Gastrocnemius medialis (tissue), 4 donors: ENCODE data around the gene CYTH2. TPM values are rescaled to one million over a fixed set of nuclear protein-coding genes. Genes with fewer than 3 reads are reported as not detected.
"Not testable (repeated sequence)": the region's sequence is repeated elsewhere in the genome, so short reads cannot be mapped to it uniquely, and the experiment has no call there.

Experiments
- ATAC-seq, 2 donors: fragments of 150-250 bp; one replicate each; pipeline ENCODE4 v1.9.1; 2016
- DNase-seq, 2 donors: peaks; one replicate each; pipeline ENCODE4 v3.0.0-alpha.2; 2019
- H3K27ac ChIP-seq, 4 donors: fragments of 200-600 bp; sonication (generic); 1 replicate in 1 of 4; 2 replicates in 3 of 4; pipeline ENCODE4 v1.5.1; 2016 to 2018; ENCODE audit warnings: mild to moderate bottlenecking in 2 of 4, moderate library complexity in 1 of 4
- H3K27me3 ChIP-seq, 3 donors: fragments of 200-600 bp; sonication (generic) in 2 of 3; 1 replicate in 1 of 3; 2 replicates in 2 of 3; pipeline versions ENCODE4 v1.5.1 to v1.6.0; 2016 to 2019; ENCODE audit warnings: mild to moderate bottlenecking in 1 of 3, moderate library complexity in 1 of 3
- H3K36me3 ChIP-seq, 2 donors: fragments of 200-600 bp; sonication (generic) in 1 of 2; one replicate each; pipeline ENCODE4 v1.5.1; 2017 to 2018
- H3K4me1 ChIP-seq, 2 donors: fragments of 200-600 bp; sonication (generic) in 1 of 2; one replicate each; pipeline ENCODE4 v1.5.1; 2016 to 2017; ENCODE audit warnings: mild to moderate bottlenecking in 2 of 2
- H3K4me3 ChIP-seq, 4 donors: fragments of 200-600 bp; sonication (generic) in 3 of 4; 1 replicate in 1 of 4; 2 replicates in 3 of 4; pipeline ENCODE4 v1.5.1; 2016 to 2019; ENCODE audit warnings: mild to moderate bottlenecking in 2 of 4
- H3K9me3 ChIP-seq, 3 donors: fragments of 200-600 bp; sonication (generic) in 2 of 3; 1 replicate in 1 of 3; 2 replicates in 2 of 3; pipeline ENCODE4 v1.5.1; 2016 to 2019
- POLR2A ChIP-seq, 2 donors: fragments of 450-650 bp; IDR thresholded peaks; one replicate each; pipeline ENCODE4 v1.6.1; 2017; ENCODE audit warnings: antibody characterized with exemption in 2 of 2, mild to moderate bottlenecking in 2 of 2, moderate library complexity in 2 of 2
- in situ Hi-C, 4 donors: fragments of 200-750 bp; cut with MboI; loops; one replicate each; pipeline versions ENCODE4 v1.15.0 to v1.8.0; 2017; ENCODE audit warnings: low sequenced_read_pairs in 4 of 4
- intact Hi-C: fragments of 100-400 bp; cut with DNase I; formaldehyde crosslinking; loops from one replicate; pipeline ENCODE4 v1.15.1; 2023; ENCODE audit warnings: low total_unique reads
- total RNA-seq, 4 donors: library from RNA; depleted of rRNA; stranded (reverse); fragments of >200 nt; gene quantifications; one replicate each; pipeline versions ENCODE4 v1.1.0 to v1.2.3, GENCODE V29; 2016
- TF ChIP-seq, protein P1 (sequence below), 5 experiments: fragments of 450-650 bp in 3 of 5; fragments of 200-600 bp in 2 of 5; sonication (generic) in 2 of 5; IDR thresholded peaks in 4 of 5; conservative IDR thresholded peaks in 1 of 5; 1 replicate in 4 of 5; 2 replicates in 1 of 5; pipeline ENCODE4 v1.5.1; 2016 to 2019; ENCODE audit warnings: antibody characterized with exemption in 5 of 5, mild to moderate bottlenecking in 3 of 5, moderate library complexity in 3 of 5

The CYTH2 gene
- total RNA-seq, 4 donors from 2014 or later: 24.3 to 35.2 (median 26.9) TPM

DNA sequence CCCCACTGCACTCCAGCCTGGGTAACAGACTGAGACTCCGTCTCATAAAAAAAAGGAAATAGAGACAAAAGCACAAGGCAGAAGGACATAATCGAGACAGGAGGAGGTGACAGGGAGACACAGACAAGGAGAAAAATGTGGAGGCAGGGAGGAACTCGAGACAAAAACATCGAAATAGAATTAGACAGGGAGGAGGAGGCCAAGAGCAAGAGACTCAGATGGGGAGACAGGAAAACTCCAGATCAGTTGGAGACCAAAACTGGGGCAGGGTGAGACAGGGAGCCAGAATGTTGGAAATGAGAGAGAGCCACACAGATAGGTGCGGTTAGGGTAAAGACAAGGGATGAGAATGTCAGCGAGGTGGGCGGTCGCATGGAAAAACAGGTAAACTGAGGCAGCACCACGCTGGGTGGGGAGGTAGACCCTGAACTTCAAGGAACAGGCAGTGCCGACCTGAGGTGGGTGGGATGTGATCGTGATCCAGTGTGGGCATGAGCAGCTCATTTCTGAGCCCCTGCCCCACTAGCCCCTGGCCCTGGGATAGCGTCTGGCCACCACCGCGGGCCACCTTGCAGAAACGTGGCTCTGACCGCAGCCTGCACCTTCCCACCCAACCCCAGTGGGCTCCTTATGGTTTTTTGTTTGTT is 15.2 kb downstream of the CYTH2 start:
- Histone ChIP-seq H3K27me3 (no peaks in the 10 kb centered on the region), H3K27ac (no peak overlapping the region), H3K36me3 (no peaks in the 10 kb centered on the region), H3K4me1 (peaks cover 24 to 30% of the 10 kb centered on the region in 2 donors), H3K4me3 (no peak overlapping the region), H3K9me3 (no peaks in the 10 kb centered on the region)
- intact Hi-C loops: no loop called here
- in situ Hi-C loops: no loop called here
- TF ChIP-seq, protein P1, sequence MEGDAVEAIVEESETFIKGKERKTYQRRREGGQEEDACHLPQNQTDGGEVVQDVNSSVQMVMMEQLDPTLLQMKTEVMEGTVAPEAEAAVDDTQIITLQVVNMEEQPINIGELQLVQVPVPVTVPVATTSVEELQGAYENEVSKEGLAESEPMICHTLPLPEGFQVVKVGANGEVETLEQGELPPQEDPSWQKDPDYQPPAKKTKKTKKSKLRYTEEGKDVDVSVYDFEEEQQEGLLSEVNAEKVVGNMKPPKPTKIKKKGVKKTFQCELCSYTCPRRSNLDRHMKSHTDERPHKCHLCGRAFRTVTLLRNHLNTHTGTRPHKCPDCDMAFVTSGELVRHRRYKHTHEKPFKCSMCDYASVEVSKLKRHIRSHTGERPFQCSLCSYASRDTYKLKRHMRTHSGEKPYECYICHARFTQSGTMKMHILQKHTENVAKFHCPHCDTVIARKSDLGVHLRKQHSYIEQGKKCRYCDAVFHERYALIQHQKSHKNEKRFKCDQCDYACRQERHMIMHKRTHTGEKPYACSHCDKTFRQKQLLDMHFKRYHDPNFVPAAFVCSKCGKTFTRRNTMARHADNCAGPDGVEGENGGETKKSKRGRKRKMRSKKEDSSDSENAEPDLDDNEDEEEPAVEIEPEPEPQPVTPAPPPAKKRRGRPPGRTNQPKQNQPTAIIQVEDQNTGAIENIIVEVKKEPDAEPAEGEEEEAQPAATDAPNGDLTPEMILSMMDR (IDR thresholded peaks at IDR 0.05 in 4 of 5, conservative IDR thresholded peaks at IDR 0.05 in 1 of 5): no peak
- TF ChIP-seq POLR2A (IDR thresholded peaks at IDR 0.05): no peak
- DNase-seq (no peak), ATAC-seq (no peak)

DNA sequence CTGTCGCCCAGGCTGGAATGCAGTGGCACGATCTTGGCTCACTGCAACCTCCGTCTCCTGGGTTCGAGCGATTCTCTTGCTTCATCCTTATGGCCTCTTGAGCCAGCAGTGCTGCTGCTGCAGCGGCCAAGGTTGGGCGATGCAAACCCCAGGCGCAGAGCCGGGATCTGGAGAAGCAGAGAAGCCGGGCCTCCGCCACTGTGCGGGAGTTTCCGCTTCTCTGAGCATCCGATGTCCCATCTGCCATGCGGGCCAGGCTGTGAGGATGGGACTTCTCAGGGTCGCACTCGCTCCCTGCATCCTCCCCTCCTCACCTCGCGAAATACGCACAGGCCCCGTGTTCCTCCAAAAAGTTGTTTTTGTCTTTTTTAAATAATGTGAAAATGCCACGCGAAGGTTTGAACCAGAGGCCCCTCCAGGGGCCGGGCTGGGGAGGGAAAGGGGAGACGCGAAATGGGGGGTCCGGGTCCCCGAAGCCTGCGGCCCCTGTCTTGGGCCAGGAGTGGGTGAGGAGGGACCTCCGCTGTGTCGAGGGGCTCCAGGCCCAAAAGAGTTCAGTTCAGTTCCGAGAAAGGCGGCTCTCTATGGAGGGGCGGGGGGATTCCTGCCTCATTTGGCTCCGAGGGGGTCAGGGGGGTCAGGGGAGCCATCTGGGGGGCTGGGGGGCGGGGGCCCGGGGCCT is 15.9 kb downstream of the CYTH2 start:
- TF ChIP-seq, protein P1 (IDR thresholded peaks at IDR 0.05 in 4 of 5, conservative IDR thresholded peaks at IDR 0.05 in 1 of 5): no peak
- TF ChIP-seq POLR2A (IDR thresholded peaks at IDR 0.05): no peak
- no peak for ATAC-seq

DNA sequence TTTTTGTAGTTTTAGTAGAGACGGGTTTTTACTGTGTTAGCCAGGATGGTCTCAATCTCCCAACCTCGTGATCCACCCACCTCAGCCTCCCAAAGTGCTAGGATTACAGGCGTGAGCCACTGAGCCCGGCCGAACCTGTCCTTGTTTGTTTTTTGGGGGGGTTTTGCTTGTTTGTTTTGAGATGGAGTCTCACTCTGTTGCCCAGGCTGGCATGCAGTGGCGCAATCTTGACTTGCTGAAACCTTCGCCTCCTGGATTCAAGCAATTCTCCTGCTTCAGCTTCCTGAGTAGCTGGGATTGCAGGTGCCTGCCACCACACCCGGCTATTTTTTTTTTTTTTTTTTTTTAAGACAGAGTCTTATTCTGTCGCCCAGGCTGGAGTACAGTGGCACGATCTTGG is 17.5 kb downstream of the CYTH2 start:
- H3K27ac ChIP-seq, in situ Hi-C loops, H3K4me3 ChIP-seq, DNase-seq, H3K36me3 ChIP-seq, H3K9me3 ChIP-seq, ATAC-seq, intact Hi-C loops: not testable (repeated sequence)
- H3K27me3 ChIP-seq: peaks cover 13 to 17% (median 14%) of the 10 kb centered on the region in 3 donors
- peaks cover 16 to 17% of the 10 kb centered on the region in 2 donors for H3K4me1 ChIP-seq

More for the DNA sequence above, 15.9 kb downstream of the CYTH2 start:
- in situ Hi-C loops: no loop called here
- intact Hi-C loops: no loop called here
- Histone ChIP-seq H3K27me3 (peaks cover 0 to 2% (median 1%) of the 10 kb centered on the region in 3 donors), H3K4me1 (peaks cover 21 to 27% of the 10 kb centered on the region in 2 donors), H3K4me3 (no peak overlapping the region), H3K27ac (no peak overlapping the region), H3K36me3 (no peaks in the 10 kb centered on the region), H3K9me3 (no peaks in the 10 kb centered on the region)
- no peak for DNase-seq

DNA sequence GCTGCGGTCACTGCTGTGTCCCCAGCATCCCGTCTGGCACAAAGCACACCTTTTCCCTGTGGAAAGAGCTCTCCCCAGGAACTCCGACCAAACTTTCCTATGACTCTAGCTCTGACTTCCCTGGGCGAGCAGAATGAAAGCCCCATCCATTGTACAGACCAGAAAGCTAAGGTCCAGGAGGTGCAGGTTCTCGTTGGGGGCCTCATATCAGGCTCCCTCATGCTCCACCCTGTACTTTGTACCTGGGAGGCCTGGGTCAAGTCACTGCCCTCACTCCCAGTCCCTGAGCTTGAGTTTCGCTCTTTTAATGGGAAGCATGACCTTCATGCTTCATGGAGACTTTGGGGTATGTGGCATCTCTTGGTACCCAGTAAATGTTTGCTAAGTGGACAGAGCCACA is 18.4 kb downstream of the CYTH2 start:
- intact Hi-C loops: no loop called here
- TF ChIP-seq POLR2A (IDR thresholded peaks at IDR 0.05): no peak
- TF ChIP-seq, protein P1 (IDR thresholded peaks at IDR 0.05 in 4 of 5, conservative IDR thresholded peaks at IDR 0.05 in 1 of 5): no peak
- DNase-seq: no peak
- ATAC-seq: peak in 1 of 2 donors; percentile 9
- Histone ChIP-seq H3K4me1 (peaks cover 9 to 10% of the 10 kb centered on the region in 2 donors), H3K27me3 (peaks cover 20 to 25% (median 23%) of the 10 kb centered on the region in 3 donors), H3K36me3 (no peaks in the 10 kb centered on the region), H3K9me3 (no peaks in the 10 kb centered on the region), H3K4me3 (no peak overlapping the region), H3K27ac (peak overlapping the region in 3 of 4 donors; percentile 18 to 51 (median 25))
- in situ Hi-C loops: no loop called here

DNA sequence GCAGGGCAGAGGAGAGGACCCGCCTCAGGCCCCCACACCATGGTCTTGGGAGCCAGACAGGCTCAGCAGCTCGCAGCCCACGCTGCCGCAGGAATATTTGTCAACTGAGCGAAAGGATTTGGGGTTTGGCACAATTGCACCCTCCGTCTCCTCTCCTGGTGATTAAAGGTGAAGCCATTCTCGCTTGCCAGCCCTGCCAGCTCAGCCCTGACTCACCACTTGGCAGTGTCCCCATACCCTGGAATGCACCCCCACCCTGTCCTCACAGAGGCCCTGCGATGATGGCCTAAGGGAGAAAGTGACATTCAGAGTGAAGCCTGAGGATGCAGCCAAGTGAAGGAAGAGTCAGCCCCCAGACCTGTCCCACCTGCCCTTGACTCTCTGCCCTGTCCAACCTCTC is 18.8 kb downstream of the CYTH2 start:
- Histone ChIP-seq H3K27ac (peak overlapping the region in 3 of 4 donors; percentile 18 to 51 (median 25)), H3K4me1 (peaks cover 9% of the 10 kb centered on the region in 2 donors), H3K36me3 (no peaks in the 10 kb centered on the region), H3K9me3 (no peaks in the 10 kb centered on the region), H3K27me3 (peaks cover 20 to 28% (median 23%) of the 10 kb centered on the region in 3 donors), H3K4me3 (no peak overlapping the region)
- ATAC-seq (peak; percentile 61 to 86), DNase-seq (peak; percentile 56 to 88)
- in situ Hi-C loops (no loop called here), intact Hi-C loops (no loop called here)
- TF ChIP-seq, protein P1 (IDR thresholded peaks at IDR 0.05 in 4 of 5, conservative IDR thresholded peaks at IDR 0.05 in 1 of 5): no peak
- TF ChIP-seq POLR2A (IDR thresholded peaks at IDR 0.05): no peak

DNA sequence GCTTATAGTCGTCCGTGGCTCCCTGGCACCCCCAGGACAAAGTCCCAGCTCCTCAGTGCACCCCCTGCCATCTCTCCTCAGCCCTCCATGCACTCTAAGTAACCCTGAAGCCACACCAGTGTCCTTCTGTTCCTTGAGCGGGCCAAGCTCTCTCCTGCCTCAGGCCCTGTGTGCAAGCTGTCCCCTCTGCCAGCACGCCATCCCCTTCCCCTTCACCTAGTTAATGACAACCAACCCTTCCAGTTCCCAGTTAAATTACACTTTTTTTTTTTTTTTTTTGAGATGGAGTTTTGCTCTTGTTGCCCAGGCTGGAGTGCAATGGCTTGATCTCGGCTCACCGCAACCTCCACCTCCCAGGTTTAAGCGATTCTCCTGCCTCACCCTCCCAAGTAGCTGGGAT is 19.3 kb downstream of the CYTH2 start:
- H3K4me1 ChIP-seq, H3K9me3 ChIP-seq, H3K36me3 ChIP-seq, intact Hi-C loops, in situ Hi-C loops, ATAC-seq, H3K4me3 ChIP-seq, DNase-seq: not testable (repeated sequence)
- Histone ChIP-seq H3K27ac (peak overlapping the region in 1 of 4 donors; percentile 51), H3K27me3 (peaks cover 20 to 33% (median 23%) of the 10 kb centered on the region in 3 donors)
